Measurements from ENCODE around the gene CFAP74. TPM values are rescaled to one million over a fixed set of nuclear protein-coding genes. Genes with fewer than 3 reads are reported as not detected.

Gene CFAP74
- total RNA-seq, 4 donors from 2014 or later: not detected

DNA sequence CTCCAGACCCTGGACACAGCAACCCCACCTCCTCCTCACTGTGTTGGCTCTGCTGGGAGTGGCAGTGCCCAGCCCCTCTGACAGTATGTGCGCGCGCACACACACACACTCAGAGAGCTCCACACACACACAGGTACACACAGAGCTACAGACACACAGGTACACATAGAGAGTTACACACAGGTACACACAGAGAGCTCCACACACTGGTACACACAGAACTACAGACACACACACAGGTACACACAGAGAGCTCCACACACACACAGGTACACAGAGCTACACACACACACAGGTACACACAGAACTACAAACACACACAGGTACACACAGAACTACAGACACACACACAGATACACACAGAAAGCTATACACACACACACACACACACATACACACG lies 40.3 kb upstream of the CFAP74 start:
- H3K27ac ChIP-seq: no peak overlapping the region
- WGBS, 2 donors: 88 to 97% methylated on average over 4 of the region's 4 CpGs
- H3K4me1 ChIP-seq: peaks cover 0 to 15% (median 6%) of the 10 kb centered on the region in 4 donors
- no peak for DNase-seq (ENCODE audit: low spot score in 2 of 2)
- H3K9me3 ChIP-seq: peaks cover 0 to 13% (median 0%) of the 10 kb centered on the region in 4 donors
- TF ChIP-seq POLR2A (IDR thresholded peaks at IDR 0.05) (no peak), EP300 (IDR thresholded peaks at IDR 0.05) (no peak)
- TF ChIP-seq, protein P1, sequence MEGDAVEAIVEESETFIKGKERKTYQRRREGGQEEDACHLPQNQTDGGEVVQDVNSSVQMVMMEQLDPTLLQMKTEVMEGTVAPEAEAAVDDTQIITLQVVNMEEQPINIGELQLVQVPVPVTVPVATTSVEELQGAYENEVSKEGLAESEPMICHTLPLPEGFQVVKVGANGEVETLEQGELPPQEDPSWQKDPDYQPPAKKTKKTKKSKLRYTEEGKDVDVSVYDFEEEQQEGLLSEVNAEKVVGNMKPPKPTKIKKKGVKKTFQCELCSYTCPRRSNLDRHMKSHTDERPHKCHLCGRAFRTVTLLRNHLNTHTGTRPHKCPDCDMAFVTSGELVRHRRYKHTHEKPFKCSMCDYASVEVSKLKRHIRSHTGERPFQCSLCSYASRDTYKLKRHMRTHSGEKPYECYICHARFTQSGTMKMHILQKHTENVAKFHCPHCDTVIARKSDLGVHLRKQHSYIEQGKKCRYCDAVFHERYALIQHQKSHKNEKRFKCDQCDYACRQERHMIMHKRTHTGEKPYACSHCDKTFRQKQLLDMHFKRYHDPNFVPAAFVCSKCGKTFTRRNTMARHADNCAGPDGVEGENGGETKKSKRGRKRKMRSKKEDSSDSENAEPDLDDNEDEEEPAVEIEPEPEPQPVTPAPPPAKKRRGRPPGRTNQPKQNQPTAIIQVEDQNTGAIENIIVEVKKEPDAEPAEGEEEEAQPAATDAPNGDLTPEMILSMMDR (IDR thresholded peaks at IDR 0.05): no peak
- no peaks in the 10 kb centered on the region for H3K36me3 ChIP-seq
- H3K27me3 ChIP-seq: peaks cover 4 to 60% of the 10 kb centered on the region in 2 donors
- H3K4me3 ChIP-seq: no peak overlapping the region

DNA sequence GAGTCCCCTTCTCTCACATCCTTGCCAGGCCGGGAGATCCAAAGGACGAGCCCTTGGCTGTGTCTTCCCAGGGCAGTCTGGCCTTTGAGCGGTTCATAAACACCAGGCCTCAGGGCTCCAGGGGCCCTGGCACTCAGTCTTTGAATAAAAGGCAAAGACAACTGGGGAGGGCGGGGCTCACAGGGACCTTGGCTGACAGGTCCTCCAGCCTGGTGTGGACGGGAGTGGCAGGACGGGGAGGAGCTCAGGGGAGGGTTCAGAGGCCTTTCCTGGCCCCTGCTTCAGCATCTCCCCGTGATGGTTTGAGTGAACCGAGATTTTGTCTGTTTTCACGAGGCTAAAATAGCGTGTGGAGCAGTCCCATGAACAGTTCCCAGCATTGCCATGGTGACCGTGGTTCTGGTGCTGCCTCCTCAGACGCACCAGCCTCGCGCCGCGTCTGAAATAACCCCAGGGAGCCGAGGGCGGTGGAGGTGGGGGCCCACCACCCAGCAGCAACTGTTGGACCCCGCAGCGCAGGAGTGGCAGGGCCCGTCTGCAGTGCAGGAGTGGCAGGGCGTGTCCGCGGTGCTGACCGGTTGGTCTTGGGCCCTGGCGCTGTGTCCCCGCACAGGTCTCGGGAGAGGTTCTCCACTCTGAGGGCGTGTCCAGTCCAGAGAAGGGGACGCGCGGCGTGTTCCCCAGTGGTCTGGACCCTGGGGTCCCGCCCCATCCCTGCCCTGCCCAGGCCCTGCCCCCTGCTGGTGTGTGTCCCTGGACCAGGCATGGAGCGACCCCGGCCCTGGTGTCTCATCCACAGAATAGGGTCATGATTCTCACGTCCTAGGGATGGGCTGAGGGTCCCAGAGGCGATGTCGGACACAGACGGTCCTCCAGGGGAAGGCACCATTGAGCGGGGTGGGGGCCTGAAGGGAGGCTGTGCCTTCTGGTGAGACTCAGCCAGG lies 39.5 kb upstream of the CFAP74 start:
- DNase-seq (ENCODE audit: low spot score in 2 of 2): no peak
- Histone ChIP-seq H3K4me3 (no peak overlapping the region), H3K36me3 (no peaks in the 10 kb centered on the region), H3K9me3 (peaks cover 0 to 21% (median 0%) of the 10 kb centered on the region in 4 donors), H3K27me3 (peaks cover 0 to 52% of the 10 kb centered on the region in 2 donors), H3K4me1 (peaks cover 0 to 15% (median 6%) of the 10 kb centered on the region in 4 donors), H3K27ac (no peak overlapping the region)
- TF ChIP-seq EP300 (IDR thresholded peaks at IDR 0.05): no peak
- TF ChIP-seq, protein P1 (IDR thresholded peaks at IDR 0.05): no peak
- TF ChIP-seq POLR2A (IDR thresholded peaks at IDR 0.05): no peak
- WGBS, 2 donors: 63 to 71% methylated on average over 24 to 40 of the region's 41 CpGs

DNA sequence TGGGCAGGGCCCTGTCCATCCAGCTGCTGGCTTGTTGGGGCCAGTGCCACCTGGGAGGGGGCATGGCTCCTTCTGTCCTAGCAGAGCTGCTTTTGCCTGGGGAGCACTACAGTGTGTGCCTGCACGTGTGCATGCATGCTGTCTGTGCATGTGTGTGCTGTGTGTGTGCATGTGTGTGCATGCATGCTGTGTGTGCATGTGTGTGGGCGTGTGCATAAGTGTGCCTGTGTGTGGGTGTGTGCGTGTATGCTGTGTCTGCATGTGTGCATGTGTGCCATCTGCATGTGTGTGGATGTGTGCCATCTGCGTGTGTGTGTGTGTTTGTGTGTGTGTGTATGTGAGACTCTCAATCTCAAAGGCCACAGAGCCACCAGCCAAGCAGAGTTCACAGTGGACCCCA lies 38.3 kb upstream of the CFAP74 start:
- Histone ChIP-seq H3K27me3 (peaks cover 0 to 40% of the 10 kb centered on the region in 2 donors), H3K9me3 (peaks cover 0 to 26% (median 0%) of the 10 kb centered on the region in 4 donors), H3K4me3 (no peak overlapping the region), H3K4me1 (peaks cover 0 to 15% (median 6%) of the 10 kb centered on the region in 4 donors), H3K27ac (no peak overlapping the region), H3K36me3 (no peaks in the 10 kb centered on the region)
- no peak for DNase-seq (ENCODE audit: low spot score in 2 of 2)
- WGBS, 2 donors: 76 to 93% methylated on average over 2 to 4 of the region's 4 CpGs
- TF ChIP-seq, protein P1 (IDR thresholded peaks at IDR 0.05): no peak
- no peak for TF ChIP-seq POLR2A (IDR thresholded peaks at IDR 0.05)
- TF ChIP-seq EP300 (IDR thresholded peaks at IDR 0.05): no peak

DNA sequence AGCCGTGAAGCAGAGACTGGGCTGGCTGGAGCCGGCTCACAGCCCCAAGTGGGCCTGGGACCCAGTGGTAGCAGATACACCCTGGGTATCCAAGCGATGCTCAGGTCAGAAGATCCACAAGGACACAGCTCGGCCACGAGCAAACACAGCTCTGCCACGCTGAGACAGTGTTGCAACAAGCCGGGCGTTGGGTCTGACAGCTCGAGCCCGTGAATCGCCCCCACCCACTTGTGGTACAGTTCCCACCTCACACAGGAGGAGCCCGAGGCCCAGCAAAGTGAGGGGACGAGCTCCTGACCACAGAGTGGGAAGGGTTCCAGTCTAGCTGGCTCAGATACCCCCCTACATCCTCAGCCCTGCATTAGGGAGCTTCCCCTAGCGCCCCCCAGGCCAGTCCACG lies 37.7 kb upstream of the CFAP74 start:
- H3K9me3 ChIP-seq: peaks cover 0 to 26% (median 0%) of the 10 kb centered on the region in 4 donors
- peaks cover 0 to 34% of the 10 kb centered on the region in 2 donors for H3K27me3 ChIP-seq
- 76% methylated on average over 13 to 15 of the region's 15 CpGs for WGBS, 2 donors
- H3K36me3 ChIP-seq: no peaks in the 10 kb centered on the region
- H3K4me3 ChIP-seq: no peak overlapping the region
- H3K4me1 ChIP-seq: peaks cover 0 to 15% (median 6%) of the 10 kb centered on the region in 4 donors
- DNase-seq (ENCODE audit: low spot score in 2 of 2): no peak
- no peak overlapping the region for H3K27ac ChIP-seq
- TF ChIP-seq POLR2A (IDR thresholded peaks at IDR 0.05) (no peak), EP300 (IDR thresholded peaks at IDR 0.05) (no peak)
- TF ChIP-seq, protein P1 (IDR thresholded peaks at IDR 0.05): no peak

DNA sequence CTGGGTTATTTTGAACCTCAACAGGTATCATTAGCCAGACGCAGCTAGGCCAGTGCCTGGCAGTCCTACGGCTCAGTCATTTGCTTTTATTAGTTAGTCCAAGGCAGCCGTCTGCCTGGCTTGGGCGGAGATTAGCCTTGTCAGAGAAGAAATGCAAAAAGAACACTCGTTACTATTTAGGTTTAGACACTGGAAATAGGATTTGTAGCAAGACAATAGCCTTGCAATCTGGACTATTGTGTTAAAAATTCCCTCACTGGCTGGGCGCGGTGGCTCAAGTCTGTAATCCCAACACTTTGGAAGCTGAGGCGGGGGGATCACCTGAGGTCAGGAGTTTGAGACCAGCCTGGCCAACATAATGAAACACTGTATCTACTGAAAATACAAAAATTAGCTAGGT lies 35.7 kb upstream of the CFAP74 start:
- 68 to 78% methylated on average over 8 of the region's 8 CpGs for WGBS, 2 donors
- no peak for DNase-seq (ENCODE audit: low spot score in 2 of 2)
- no peak for TF ChIP-seq EP300 (IDR thresholded peaks at IDR 0.05)
- TF ChIP-seq, protein P1 (IDR thresholded peaks at IDR 0.05): no peak
- TF ChIP-seq POLR2A (IDR thresholded peaks at IDR 0.05): no peak
- Histone ChIP-seq H3K9me3 (peaks cover 0 to 26% (median 0%) of the 10 kb centered on the region in 4 donors), H3K27me3 (peaks cover 0 to 15% of the 10 kb centered on the region in 2 donors), H3K27ac (no peak overlapping the region), H3K36me3 (no peaks in the 10 kb centered on the region), H3K4me3 (no peak overlapping the region), H3K4me1 (peaks cover 0 to under 1% (median 0%) of the 10 kb centered on the region in 4 donors)

Measured in tibial nerve (tissue), 4 donors.